A204.1 (cell line): Measurements from ENCODE around the gene GRK5.
A peak's percentile ranks its signal among the peaks of the same experiment; 100 is the strongest.
"Not testable (repeated sequence)": the region's sequence is repeated elsewhere in the genome, so short reads cannot be mapped to it uniquely, and the experiment has no call there.

Source experiments
- FAIRE-seq: peaks from 2 replicates; lab custom pipeline; 2012; peaks lifted over from hg19 to GRCh38; lab: Jason Lieb, UNC

The GRK5 gene

DNA sequence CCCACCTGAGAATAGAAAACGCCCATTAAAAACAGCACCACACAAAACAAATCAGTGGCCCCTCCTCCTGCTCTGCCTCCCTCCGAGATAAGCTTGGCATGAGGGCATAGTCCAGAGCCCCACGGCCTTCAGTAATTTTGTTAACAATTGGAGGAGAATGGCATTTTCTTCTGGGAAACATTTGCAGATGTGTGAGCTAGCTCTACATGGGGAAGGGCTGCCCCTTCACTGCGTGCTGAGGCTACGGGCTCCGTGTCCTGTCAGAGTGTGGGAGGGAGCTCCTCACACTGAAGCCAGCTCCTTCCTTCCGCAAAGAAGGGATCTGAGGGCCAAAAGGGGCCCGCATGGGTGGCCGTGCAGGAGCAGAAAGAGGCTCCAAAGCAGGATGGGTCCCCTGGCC, 15.2 kb downstream of the GRK5 start:
- no peak for FAIRE-seq

- no peak for FAIRE-seq
Measured at GRCh38 chr10:119222966-119223386, 15.6 kb downstream of the GRK5 start.

- FAIRE-seq: no peak
Measured at GRCh38 chr10:119225083-119225658, 17.8 kb downstream of the GRK5 start.

- no peak for FAIRE-seq
Measured at GRCh38 chr10:119227825-119228224, 20.5 kb downstream of the GRK5 start.

DNA sequence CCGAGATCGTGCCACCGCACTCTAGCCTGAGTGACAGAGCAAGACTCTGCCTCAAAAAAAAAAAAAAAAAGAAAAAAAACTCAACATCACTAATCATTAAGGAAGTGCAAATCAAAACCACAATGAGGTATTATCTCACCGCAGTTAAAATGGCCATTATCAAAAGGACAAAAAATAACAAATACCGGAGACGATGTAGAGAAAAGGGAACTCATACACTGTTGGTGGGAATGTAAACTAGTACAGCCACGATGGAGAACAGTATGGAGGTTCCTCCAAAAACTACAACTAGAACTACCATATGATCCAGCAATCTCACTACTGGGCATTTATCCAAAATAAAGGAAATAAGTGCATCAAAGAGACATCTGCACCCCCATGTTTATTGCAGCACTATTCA, 24.3 kb downstream of the GRK5 start:
- FAIRE-seq: no peak

DNA sequence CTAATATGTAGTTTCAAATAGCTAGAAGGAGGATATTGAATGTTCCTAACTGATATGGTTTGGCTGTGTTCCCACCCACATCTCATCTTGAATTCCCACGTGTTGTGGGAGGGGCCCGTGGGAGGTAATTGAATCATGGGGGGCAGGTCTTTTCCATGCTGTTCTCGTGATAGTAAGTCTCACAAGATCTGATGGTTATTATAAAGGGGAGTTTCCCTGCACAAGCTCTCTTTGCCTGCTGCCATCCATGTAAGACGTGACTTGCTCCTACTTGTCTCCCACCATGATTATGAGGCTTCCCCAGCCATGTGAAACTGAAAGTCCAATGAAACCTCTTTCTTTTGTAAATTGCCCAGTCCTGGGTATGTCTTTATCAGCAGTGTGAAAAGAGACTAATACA, 25.1 kb downstream of the GRK5 start:
- FAIRE-seq: not testable (repeated sequence)

- FAIRE-seq: no peak
Measured at GRCh38 chr10:119233123-119233820, 25.9 kb downstream of the GRK5 start.

DNA sequence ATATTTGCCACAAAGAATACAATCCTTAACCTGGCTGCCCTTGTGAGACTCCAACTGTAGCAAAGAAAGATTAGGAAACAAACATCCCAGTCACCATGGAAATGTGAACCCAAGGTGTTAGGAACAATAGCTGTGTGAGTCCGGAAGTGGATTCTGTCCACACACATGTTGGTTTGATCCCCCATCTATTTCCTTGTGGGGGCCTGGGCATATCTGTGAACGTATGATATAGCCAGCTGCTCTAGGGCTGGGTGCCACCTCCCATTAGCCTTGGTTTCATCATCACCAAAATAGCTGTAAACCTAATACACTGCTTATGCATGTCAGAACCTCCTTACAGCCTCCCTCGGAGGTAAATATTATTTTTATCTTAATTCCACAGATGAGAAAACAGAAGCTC, 26.4 kb downstream of the GRK5 start:
- no peak for FAIRE-seq

GRCh38 chr10:119235356-119235755, 28.0 kb downstream of the GRK5 start:
- no peak for FAIRE-seq

DNA sequence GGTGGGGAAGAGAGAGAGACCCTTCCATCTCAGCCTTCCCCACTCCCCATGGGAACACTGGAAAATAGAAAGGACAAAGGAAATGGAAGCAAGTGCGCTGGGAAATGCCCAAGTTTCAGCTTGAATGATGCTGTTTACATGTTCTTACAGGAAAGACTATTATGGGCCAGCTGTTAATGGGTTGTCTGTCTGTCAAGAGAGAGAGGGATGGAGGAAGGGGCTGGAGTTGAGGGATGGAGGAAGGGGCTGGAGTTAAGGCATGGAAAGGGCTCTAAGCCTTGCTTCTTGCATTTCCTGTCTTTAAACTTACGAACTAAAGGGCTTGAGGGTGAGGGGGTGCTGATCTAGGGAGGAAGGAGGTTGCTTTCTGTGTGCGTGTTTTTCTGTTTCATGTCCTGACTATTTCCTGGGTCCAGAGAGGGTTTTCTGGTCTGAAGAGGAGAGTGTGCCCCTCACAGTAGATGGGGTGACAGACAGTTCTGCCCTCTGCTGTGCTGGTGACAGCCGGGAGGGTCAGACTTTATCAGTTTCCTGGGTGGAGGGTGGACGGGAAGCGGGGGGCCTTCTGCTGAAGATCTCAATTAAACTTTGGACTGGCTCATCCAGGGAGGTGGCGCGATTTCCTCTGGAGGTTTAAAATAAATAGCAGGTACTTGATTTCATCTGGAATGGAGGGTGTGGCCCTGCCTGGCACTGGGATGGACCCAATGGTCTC, 30.5 kb downstream of the GRK5 start:
- FAIRE-seq: no peak

- FAIRE-seq: no peak
Measured at GRCh38 chr10:119238577-119238976, 31.2 kb downstream of the GRK5 start.

DNA sequence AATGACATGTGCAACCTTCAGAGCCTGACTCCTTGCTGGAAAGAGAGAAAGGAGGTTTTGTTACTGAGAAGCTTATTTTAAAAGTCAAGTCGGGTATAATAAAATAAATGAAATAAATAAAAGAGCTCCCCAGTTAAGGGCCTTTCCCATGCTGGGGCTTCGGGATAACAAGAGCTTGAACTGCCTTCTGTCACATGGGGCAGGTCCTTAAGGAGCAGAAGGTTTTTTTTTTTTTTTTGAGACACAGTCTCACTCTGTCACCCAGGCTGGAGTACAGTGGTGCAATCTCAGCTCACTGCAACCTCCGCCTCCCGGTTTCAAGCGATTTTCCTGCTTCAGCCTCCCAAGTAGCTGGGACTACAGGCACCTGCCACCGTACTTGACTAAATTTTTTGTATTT, 31.6 kb downstream of the GRK5 start:
- FAIRE-seq: not testable (repeated sequence)

DNA sequence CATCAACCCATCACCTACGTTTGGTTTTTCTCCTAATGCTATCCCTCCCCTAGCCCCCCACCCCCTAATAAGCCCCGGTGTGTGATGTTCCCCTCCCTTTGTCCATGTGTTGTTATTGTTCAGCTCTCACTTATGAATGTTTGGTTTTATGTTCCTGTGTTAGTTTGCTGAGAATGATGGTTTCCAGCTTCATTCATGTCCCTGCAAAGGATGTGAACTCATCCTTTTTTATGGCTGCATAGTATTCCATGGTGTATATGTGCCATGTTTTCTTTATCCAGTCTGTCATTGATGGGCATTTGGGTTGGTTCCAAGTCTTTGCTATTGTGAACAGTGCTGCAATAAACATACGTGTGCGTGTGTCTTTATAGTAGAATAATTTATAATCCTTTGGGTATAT, 32.3 kb downstream of the GRK5 start:
- not testable (repeated sequence) for FAIRE-seq

GRCh38 chr10:119241066-119241465, 33.7 kb downstream of the GRK5 start:
- FAIRE-seq: no peak

GRCh38 chr10:119242186-119242585, 34.8 kb downstream of the GRK5 start:
- FAIRE-seq: no peak

DNA sequence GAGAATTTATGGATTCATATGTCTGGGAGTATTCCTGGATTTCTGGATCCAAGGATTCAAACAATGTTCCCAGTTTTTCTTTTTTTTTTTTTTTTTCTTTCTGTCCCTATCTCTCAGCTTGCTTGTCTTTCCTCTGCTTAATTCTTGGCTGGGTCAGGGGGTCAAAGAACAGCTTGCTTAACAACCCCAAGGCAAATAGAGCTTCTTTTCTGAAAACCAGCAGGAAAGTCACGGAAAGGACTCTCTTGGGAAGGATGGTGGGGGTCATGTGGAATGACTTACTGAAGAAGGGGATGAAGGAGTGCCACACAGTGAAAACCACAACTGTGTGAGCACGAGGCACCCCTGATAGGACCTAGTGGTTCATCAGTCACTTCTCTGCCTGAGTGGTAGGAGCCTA, 36.1 kb downstream of the GRK5 start:
- no peak for FAIRE-seq

DNA sequence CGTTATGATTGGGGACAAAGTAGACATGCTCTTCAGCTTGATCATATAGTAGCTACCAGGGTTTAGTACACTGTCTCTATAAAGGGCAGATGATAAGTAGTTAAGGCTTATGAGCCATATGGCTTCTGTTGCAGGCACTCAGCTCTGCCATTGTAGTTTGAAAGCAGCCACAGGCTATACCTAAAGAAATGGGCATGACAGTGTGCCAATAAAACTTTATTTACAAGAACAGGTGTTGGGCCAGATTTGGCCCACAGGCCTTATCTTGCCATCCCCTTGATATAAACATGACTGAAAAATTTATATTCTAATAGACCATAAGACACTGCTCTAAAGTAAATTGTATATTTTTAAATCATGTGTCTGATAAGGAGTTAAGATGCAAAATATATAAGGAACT, 36.6 kb downstream of the GRK5 start:
- FAIRE-seq: no peak

GRCh38 chr10:119245272-119245671, 37.9 kb downstream of the GRK5 start:
- no peak for FAIRE-seq

- FAIRE-seq: peak; percentile 56
Measured at GRCh38 chr10:119246862-119247549, 39.6 kb downstream of the GRK5 start.

DNA sequence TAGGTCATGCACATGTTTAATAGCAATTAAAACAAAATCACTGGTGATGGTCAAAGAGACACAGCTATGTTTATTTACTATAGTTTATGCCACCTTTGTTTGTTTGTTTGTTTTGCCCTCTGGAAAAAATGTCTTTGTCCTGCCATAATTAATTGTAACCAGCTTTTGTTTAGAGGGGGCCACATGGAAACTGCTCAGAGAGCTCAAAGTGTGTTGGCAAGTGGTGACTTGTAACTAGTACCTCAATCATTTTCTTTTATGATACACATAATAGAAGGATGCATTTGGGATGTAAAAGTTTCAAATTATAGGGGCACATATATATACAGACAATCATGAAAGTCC, 40.2 kb downstream of the GRK5 start:
- FAIRE-seq: no peak

DNA sequence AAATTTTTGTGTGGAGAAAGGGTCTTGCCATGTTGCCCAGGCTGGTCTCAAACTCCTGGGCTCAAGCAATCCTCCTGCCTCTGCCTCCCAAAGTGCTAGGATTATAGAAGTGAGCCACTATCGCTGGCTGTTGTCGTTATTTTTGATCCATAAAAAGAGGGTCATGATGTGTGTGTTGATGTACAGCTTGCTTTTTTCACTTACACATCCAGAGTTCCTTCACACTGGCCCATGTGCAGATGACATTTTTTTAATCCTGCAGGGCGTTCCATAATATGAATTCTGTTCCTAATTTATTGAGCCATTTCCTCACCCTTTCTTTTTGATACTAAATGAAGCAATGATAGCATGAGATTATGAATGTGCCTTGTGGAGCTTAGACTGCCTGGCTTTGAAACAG, 40.8 kb downstream of the GRK5 start:
- FAIRE-seq: no peak

GRCh38 chr10:119248681-119249080, 41.3 kb downstream of the GRK5 start:
- no peak for FAIRE-seq

DNA sequence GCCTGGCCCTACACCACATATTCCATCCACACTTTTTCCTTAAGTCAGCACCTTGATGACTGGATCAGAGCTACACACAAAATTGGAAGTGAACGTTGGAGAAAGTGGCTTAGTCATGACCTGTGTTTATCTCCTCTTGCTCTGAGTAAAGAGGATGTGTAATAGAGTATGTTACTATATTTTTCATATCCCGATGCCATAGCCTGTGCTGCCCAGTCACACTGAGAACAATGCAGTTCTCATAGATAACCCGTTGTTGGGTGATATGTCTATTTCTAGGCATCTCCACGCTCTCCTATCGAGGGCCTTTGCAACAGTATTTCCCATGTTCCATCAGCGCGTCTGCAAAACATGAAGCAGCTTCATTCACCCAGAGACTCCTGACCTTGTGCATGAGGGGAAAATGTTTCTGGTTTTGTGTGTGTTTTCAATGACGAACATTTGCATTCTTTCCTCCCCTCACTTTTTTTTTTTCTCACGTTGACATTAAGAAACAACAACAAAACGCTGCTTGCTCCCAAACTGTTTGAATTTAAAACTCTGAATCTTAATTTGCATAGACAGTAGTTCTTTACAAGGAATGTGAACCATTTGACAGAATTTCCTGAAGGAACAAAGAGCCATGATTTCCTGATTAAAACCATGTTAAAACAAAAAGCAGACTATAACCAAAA, 43.4 kb downstream of the GRK5 start:
- FAIRE-seq: no peak
